HCT116 (cell line): Measurements from ENCODE around the gene OSCAR. TPM values are rescaled to one million over a fixed set of nuclear protein-coding genes. Genes with fewer than 3 reads are reported as not detected.

Experiments used
- total RNA-seq: library from RNA; stranded (reverse); gene quantifications from one replicate; pipeline ENCODE4 v1.2.1, GENCODE V29; 2021; ENCODE audit not compliant: unreplicated experiment

Gene OSCAR
- total RNA-seq, 1 experiment from 2014 or later: 0.59 TPM

Other genes with a start within 250 kb of the OSCAR start
- 79.6 TPM for gene MYADM, start 232.9 kb downstream of the OSCAR start, total RNA-seq
- 2.8 TPM for gene PRKCG, start 218.6 kb downstream of the OSCAR start, total RNA-seq
- not detected for gene CACNG7, start 191.5 kb downstream of the OSCAR start, total RNA-seq
- 0.93 TPM for gene CACNG8, start 137.9 kb downstream of the OSCAR start, total RNA-seq
- 0.15 TPM for gene CACNG6, start 109.2 kb downstream of the OSCAR start, total RNA-seq
- not detected for gene VSTM1, start 36.9 kb downstream of the OSCAR start, total RNA-seq
- gene TARM1, start 19.4 kb downstream of the OSCAR start, total RNA-seq: not detected
- gene NDUFA3, start 2.1 kb upstream of the OSCAR start, total RNA-seq: 149 TPM
- gene TFPT, start 14.9 kb upstream of the OSCAR start, total RNA-seq: 7.1 TPM
- 99.0 TPM for gene PRPF31, start 15.0 kb upstream of the OSCAR start, total RNA-seq
- gene CNOT3, start 37.0 kb upstream of the OSCAR start, total RNA-seq: 76.7 TPM
- gene LENG1, start 58.9 kb upstream of the OSCAR start, total RNA-seq: 7.6 TPM
- 60.3 TPM for gene TMC4, start 72.4 kb upstream of the OSCAR start, total RNA-seq
- gene MBOAT7, start 88.8 kb upstream of the OSCAR start, total RNA-seq: 113 TPM
- gene TSEN34, start 90.5 kb upstream of the OSCAR start, total RNA-seq: 99.9 TPM
- gene RPS9, start 100.1 kb upstream of the OSCAR start, total RNA-seq: 1,666 TPM
- 0.12 TPM for gene LILRB3, start 122.2 kb upstream of the OSCAR start, total RNA-seq
- gene LILRA6, start 142.0 kb upstream of the OSCAR start, total RNA-seq: not detected
- gene LILRB5, start 156.5 kb upstream of the OSCAR start, total RNA-seq: not detected
- not detected for gene LILRB2, start 180.3 kb upstream of the OSCAR start, total RNA-seq
- not detected for gene LILRA5, start 212.4 kb upstream of the OSCAR start, total RNA-seq
- not detected for gene LILRA4, start 238.4 kb upstream of the OSCAR start, total RNA-seq